GM23338 (cell line): ENCODE results near the gene WWOX. TPM values are rescaled to one million over a fixed set of nuclear protein-coding genes. Genes with fewer than 3 reads are reported as not detected.
A peak's percentile ranks its signal among the peaks of the same experiment; 100 is the strongest.

Source experiments
- ATAC-seq: fragments of 200-7000 bp; cut with Tn5 transposase; 3 replicates; pipeline ENCODE4 v1.9.1; 2020
- DNase-seq: peaks from one replicate; pipeline ENCODE4 v3.0.0-alpha.2; 2015; ENCODE audit warnings: low spot score
- H2AFZ ChIP-seq: fragments of 200-600 bp; sonication (generic); 2 replicates; pipeline ENCODE4 v1.8.0; 2016; ENCODE audit warnings: antibody characterized with exemption, mild to moderate bottlenecking, moderate library complexity
- H3F3A ChIP-seq: fragments of 200-600 bp; sonication (generic); replicated peaks from 2 replicates; pipeline ENCODE4 v1.8.0; 2017; ENCODE audit warnings: antibody characterized with exemption, mixed run types, low read depth
- H3K27ac ChIP-seq: fragments of 200-600 bp; sonication (generic); 2 replicates; pipeline ENCODE4 v1.6.1; 2016; ENCODE audit warnings: low read depth
- H3K27me3 ChIP-seq: fragments of 200-600 bp; sonication (generic); 2 replicates; pipeline ENCODE4 v1.8.0; 2016; ENCODE audit warnings: mild to moderate bottlenecking, mixed run types, moderate library complexity; ENCODE audit not compliant: insufficient read depth
- H3K36me3 ChIP-seq: fragments of 200-600 bp; sonication (generic); 2 replicates; pipeline ENCODE4 v1.8.0; 2016; ENCODE audit warnings: mild to moderate bottlenecking; ENCODE audit not compliant: insufficient read depth
- H3K4me1 ChIP-seq: fragments of 200-600 bp; sonication (generic); 2 replicates; pipeline ENCODE4 v1.8.0; 2016; ENCODE audit warnings: mild to moderate bottlenecking, moderate library complexity; ENCODE audit not compliant: insufficient read depth
- H3K4me2 ChIP-seq: fragments of 200-600 bp; sonication (generic); 2 replicates; pipeline ENCODE4 v1.7.1; 2017; ENCODE audit warnings: mixed run types
- H3K4me3 ChIP-seq: fragments of 200-600 bp; sonication (generic); 2 replicates; pipeline ENCODE4 v1.6.1; 2016; ENCODE audit warnings: mixed run types
- H3K79me2 ChIP-seq: fragments of 200-600 bp; sonication (generic); replicated peaks from 2 replicates; pipeline ENCODE4 v1.8.0; 2017; ENCODE audit warnings: mild to moderate bottlenecking; ENCODE audit not compliant: insufficient read depth
- H3K9me2 ChIP-seq: fragments of 200-600 bp; sonication (generic); 2 replicates; pipeline ENCODE4 v1.8.0; 2017; ENCODE audit not compliant: insufficient read depth
- H4K20me1 ChIP-seq: fragments of 200-600 bp; sonication (generic); replicated peaks from 2 replicates; pipeline ENCODE4 v1.8.0; 2017; ENCODE audit warnings: mild to moderate bottlenecking; ENCODE audit not compliant: insufficient read depth
- H3K27ac Mint-ChIP-seq: 2 replicates; pipeline ENCODE4 v1.8.0; 2020; ENCODE audit warnings: inconsistent platforms, mild to moderate bottlenecking, moderate library complexity, mixed read lengths
- H3K27me3 Mint-ChIP-seq: 3 replicates; pipeline ENCODE4 v1.8.0; 2022; ENCODE audit warnings: low read depth, mild to moderate bottlenecking, moderate library complexity, mixed read lengths, inconsistent platforms; ENCODE audit not compliant: insufficient read depth, poor library complexity
- H3K36me3 Mint-ChIP-seq: 3 replicates; pipeline ENCODE4 v1.8.0; 2021; ENCODE audit warnings: low read depth, mild to moderate bottlenecking, inconsistent platforms, moderate library complexity, mixed read lengths
- H3K4me1 Mint-ChIP-seq: 3 replicates; pipeline ENCODE4 v1.8.0; 2020; ENCODE audit warnings: mild to moderate bottlenecking, inconsistent platforms, mixed read lengths
- H3K4me3 Mint-ChIP-seq: 3 replicates; pipeline ENCODE4 v1.8.0; 2021; ENCODE audit warnings: moderate library complexity, mild to moderate bottlenecking, inconsistent platforms, mixed read lengths
- H3K9me3 Mint-ChIP-seq: 3 replicates; pipeline ENCODE4 v1.8.0; 2020; ENCODE audit warnings: moderate library complexity, mild to moderate bottlenecking, inconsistent platforms, mixed read lengths
- CTCF ChIP-seq, 2 experiments: fragments of 200-600 bp in 1 of 2; sonication (generic) in 1 of 2; conservative IDR thresholded peaks; 2 replicates each; pipeline versions ENCODE4 v1.5.1 to v1.6.1; 2016 to 2017; ENCODE audit warnings: antibody characterized with exemption in 2 of 2, low read depth in 2 of 2, mild to moderate bottlenecking in 2 of 2, moderate library complexity in 1 of 2
- EZH2 ChIP-seq: fragments of 200-600 bp; sonication (generic); IDR thresholded peaks from one replicate; pipeline ENCODE4 v1.8.0; 2017; ENCODE audit warnings: antibody characterized with exemption, mild to moderate bottlenecking, low read depth; ENCODE audit not compliant: unreplicated experiment
- EZH2phosphoT487 ChIP-seq: fragments of 200-600 bp; sonication (generic); IDR thresholded peaks from one replicate; pipeline ENCODE4 v1.8.1; 2018; ENCODE audit warnings: antibody characterized with exemption; ENCODE audit not compliant: unreplicated experiment
- REST ChIP-seq: IDR thresholded peaks from one replicate; pipeline ENCODE4 v1.6.1; 2018; ENCODE audit warnings: antibody characterized with exemption; ENCODE audit not compliant: unreplicated experiment
- STAT1 ChIP-seq: IDR thresholded peaks from one replicate; pipeline ENCODE4 v1.6.1; 2016; ENCODE audit warnings: antibody characterized with exemption; ENCODE audit not compliant: unreplicated experiment
- ZNF114 ChIP-seq: fragments of 250-450 bp; sonication (Bioruptor Pico); IDR thresholded peaks from 2 replicates; pipeline ENCODE4 v1.5.0; 2020; ENCODE audit warnings: mild to moderate bottlenecking, moderate library complexity
- ZNF331 ChIP-seq: fragments of 250-450 bp; sonication (Bioruptor Pico); IDR thresholded peaks from 2 replicates; pipeline ENCODE4 v1.5.0; 2020; ENCODE audit warnings: low read depth, mild to moderate bottlenecking, moderate library complexity
- ZNF462 ChIP-seq: fragments of 250-450 bp; sonication (Bioruptor Pico); IDR thresholded peaks from 2 replicates; pipeline ENCODE4 v1.5.0; 2020; ENCODE audit warnings: mild to moderate bottlenecking, moderate library complexity
- polyA plus RNA-seq: library from polyadenylated mRNA; unstranded; fragments of >200 nt; fragmentation: Nextera tagmentation; extraction: Ambion mirVana; gene quantifications from 2 replicates; pipeline ENCODE4 v1.2.1, GENCODE V29; 2016
- total RNA-seq: library from RNA; depleted of rRNA; stranded (reverse); fragments of >200 nt; shearing (Covaris generic); gene quantifications from 2 replicates; pipeline ENCODE4 v1.2.3, GENCODE V29; 2014

Gene WWOX
- total and polyA plus RNA-seq, 2 experiments from 2014 or later = 10.0 to 19.3 TPM

GRCh38 chr16:78060295-78060694 is 39.2 kb upstream of the WWOX start:
- no peak overlapping the region for H2AFZ ChIP-seq
- no peak overlapping the region for H3K4me2 ChIP-seq
- H3K4me3 ChIP-seq = no peak overlapping the region
- peaks cover 48% of the 10 kb centered on the region for H3K27me3 ChIP-seq
- no peaks in the 10 kb centered on the region for H3K9me2 ChIP-seq
- peak in 1 of 2 experiments; percentile 27; a peak in 1 of 4 replicates for TF ChIP-seq CTCF (conservative IDR thresholded peaks at IDR 0.05; ENCODE audit: low read depth in 2 of 2)
- TF ChIP-seq STAT1 = no peak
- TF ChIP-seq EZH2 = no peak
- Mint-ChIP-seq H3K27ac (no peak overlapping the region), H3K36me3 (no peaks in the 10 kb centered on the region), H3K4me1 (no peaks in the 10 kb centered on the region), H3K27me3 (peaks cover 27% of the 10 kb centered on the region), H3K9me3 (no peaks in the 10 kb centered on the region), H3K4me3 (no peak overlapping the region)
- no peaks in the 10 kb centered on the region for H3K4me1 ChIP-seq
- no peaks in the 10 kb centered on the region for H3K79me2 ChIP-seq
- no peaks in the 10 kb centered on the region for H3K36me3 ChIP-seq
- DNase-seq (no peak), ATAC-seq (no peak)
- peaks cover 6% of the 10 kb centered on the region for H4K20me1 ChIP-seq
- H3K27ac ChIP-seq = no peak overlapping the region
- no peaks in the 10 kb centered on the region for H3F3A ChIP-seq

GRCh38 chr16:78060809-78061208 is 38.6 kb upstream of the WWOX start:
- Histone ChIP-seq H3K4me2 (no peak overlapping the region), H3K4me3 (no peak overlapping the region), H3K27me3 (peaks cover 54% of the 10 kb centered on the region), H3K9me2 (no peaks in the 10 kb centered on the region), H3K27ac (no peak overlapping the region), H3K4me1 (no peaks in the 10 kb centered on the region), H3K79me2 (no peaks in the 10 kb centered on the region), H3K36me3 (no peaks in the 10 kb centered on the region), H4K20me1 (peaks cover 6% of the 10 kb centered on the region), H3F3A (no peaks in the 10 kb centered on the region), H2AFZ (no peak overlapping the region)
- Mint-ChIP-seq H3K27me3 (peaks cover 27% of the 10 kb centered on the region), H3K36me3 (no peaks in the 10 kb centered on the region), H3K4me3 (no peak overlapping the region), H3K4me1 (no peaks in the 10 kb centered on the region), H3K27ac (no peak overlapping the region), H3K9me3 (no peaks in the 10 kb centered on the region)
- DNase-seq = no peak
- ATAC-seq = no peak
- no peak for TF ChIP-seq REST
- TF ChIP-seq EZH2phosphoT487 = no peak
- no peak for TF ChIP-seq STAT1
- TF ChIP-seq ZNF331 = no peak
- no peak for TF ChIP-seq ZNF114 (CRISPR knock-in tag)
- TF ChIP-seq CTCF (conservative IDR thresholded peaks at IDR 0.05; ENCODE audit: low read depth in 2 of 2) = no peak
- TF ChIP-seq ZNF462 = no peak
